Fibroblast of gingiva (primary cell): Measurements from ENCODE around the gene HOXC5.
"Not testable (repeated sequence)": the region's sequence is repeated elsewhere in the genome, so short reads cannot be mapped to it uniquely, and the experiment has no call there.

Source experiments
- DNase-seq: peaks from one replicate; pipeline ENCODE4 v3.0.0-alpha.2; 2011; ENCODE audit warnings: low read depth

Gene HOXC5

DNA sequence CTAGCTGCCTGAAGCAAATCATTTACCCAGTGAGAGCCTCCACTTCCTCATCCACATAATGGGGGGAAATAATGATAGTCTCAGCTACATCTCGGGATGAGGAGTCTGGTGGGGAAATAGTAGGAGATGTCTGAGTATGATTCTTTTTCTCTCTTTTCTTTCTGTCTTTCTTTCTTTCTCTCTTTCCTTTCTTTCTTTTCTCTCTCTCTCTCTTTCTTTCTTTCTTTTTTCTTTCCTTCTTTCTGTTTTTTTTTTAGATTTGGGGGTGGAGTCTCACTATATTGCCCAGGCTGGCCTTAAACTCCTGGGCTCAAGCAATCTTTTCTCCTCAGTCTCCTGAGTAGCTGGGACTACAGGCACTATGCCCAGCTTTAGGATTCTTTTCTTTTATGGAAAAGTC, 33.6 kb downstream of the HOXC5 start:
- no peak for DNase-seq

DNA sequence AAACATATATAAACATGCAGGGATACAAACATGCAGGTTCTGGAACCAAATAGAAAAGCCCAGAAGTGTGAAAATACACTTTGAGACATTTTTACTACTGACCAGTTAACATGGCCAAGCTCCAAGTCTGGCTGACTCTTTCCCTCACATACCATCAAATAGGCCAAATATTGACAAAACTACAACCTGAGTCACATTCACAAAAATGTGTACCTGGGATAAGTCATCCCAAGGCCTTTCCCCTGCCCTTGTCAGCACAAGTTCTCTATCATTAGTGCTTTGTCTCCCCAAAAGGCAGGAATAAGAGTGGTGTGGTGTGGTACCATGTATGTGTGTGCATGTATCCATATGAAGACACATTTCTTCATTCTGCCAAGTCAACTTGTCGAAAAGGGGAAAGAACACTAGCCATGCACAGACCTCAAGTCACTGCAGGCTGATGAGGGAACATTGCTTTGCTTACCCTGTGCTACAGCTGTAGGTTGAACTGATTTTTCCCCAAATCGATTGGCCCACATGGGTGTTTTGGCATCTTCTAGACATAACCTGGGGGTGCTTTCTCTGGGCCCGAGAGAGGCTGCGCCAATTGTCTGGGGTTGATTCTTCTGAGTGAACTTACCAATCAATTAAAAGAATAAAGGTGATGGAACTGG, 35.7 kb downstream of the HOXC5 start:
- DNase-seq: no peak

DNA sequence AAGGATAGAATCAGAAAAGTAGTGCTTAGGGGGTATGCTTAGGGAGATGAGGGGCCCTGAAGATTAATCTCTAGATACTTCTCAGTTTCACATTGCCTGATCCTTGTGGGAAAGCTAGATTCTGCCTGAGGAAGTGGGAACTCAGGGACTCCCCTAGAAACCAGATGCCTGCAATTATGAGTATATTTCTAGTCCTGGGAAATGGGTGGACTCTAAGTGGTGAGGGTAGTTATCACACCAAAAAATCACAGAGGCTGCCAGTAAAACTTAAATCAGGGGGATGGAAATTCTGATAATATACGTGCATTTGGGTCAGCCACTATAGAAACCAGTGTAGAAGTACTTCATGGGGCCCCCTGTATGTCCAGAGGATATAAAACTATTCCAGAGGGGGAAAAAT, 39.1 kb downstream of the HOXC5 start:
- DNase-seq: no peak

DNA sequence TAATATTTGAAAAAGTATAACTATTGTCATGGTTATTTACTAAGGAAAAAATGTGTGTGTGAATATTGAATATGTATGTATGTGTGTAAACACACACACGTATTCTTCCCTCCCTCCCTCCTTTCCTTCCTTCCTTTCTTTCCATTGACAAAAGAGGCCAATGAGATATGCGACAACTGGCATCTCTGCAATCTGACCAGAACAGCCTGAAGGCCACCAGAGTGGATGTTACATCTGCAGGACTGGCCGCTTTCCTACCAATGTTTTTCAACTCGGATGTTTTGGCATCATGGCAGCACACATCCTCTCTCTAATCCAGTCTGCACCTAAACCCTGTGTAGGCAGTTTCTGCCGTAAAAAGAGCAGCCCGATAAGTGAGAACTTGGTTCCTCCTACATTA, 41.5 kb downstream of the HOXC5 start:
- no peak for DNase-seq

DNA sequence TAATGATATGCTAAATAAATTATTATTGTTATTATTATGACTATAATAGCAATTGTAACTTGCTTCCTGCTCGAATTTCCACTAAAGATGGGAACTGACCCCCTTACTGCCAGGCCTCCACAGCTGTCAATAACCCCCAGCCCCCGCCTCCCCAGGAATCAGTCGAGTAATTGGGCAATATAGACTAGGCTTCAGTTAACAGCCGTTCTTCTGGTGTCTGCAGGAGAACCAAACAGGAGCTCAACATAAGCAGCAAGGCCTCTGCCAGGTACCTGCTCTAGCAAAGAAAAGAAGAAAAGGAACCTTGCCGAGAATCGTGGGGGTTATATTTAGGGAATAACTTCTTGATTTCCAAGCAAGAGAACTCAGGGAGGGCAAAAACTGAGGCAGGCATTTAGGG, 42.6 kb downstream of the HOXC5 start:
- DNase-seq: no peak

DNA sequence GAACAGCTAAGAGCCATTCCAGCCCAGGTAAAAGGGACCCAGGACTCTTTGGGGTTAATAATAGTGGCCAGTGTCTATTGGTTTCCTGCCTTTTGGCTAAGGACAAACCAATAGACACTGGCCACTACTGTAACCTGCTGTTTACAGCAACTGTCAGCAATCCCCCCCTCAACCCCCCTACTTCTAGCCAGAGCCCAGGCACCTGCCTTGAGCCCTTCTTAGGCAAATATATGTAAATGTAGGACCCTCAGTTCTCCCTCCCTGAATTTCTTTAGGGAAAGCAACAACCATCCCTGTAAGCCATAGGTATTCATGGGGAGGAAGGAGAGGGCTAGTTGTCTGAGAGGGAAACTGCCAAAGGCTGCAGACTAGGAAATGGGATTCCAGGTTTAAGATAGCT, 43.1 kb downstream of the HOXC5 start:
- DNase-seq: no peak

DNA sequence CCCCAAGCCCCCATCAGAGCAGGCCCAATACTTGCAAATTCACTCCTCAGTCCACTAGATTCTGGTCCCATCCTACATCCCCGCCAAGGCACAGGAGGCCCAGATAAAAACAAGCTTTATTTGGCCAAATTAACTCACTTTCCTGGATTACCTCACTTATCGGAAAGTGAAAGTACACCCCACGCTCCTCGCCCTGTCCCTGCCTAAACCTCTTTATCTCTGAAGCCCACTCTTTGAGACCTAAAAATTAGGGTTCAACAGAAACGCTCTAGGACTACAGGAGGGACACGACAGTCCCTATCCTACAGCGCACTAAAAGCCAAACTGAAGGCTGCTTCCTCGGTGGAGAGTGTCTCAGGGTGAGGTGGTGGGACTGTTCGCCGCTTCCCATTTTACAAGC, 45.0 kb downstream of the HOXC5 start:
- not testable (repeated sequence) for DNase-seq

DNA sequence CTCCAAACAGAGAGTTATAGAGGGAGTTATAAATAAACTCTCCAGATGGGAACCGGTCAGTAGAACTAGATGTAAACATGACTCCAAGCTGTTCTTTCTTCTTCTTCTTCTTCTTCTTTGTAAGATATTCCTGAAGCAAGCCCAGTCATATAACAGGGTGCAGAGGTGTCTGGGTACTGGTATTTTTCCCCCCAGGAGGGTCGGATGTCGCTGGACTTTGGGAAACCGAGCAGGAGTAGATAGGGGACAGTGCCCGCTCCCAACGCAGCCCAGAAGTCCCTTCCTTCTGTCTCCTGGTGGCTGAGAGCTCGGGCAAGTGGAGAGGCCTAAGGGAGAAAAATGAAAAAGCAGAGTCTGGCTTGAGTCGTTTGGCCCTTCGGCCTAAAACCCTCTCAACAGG, 46.3 kb downstream of the HOXC5 start:
- not testable (repeated sequence) for DNase-seq

DNA sequence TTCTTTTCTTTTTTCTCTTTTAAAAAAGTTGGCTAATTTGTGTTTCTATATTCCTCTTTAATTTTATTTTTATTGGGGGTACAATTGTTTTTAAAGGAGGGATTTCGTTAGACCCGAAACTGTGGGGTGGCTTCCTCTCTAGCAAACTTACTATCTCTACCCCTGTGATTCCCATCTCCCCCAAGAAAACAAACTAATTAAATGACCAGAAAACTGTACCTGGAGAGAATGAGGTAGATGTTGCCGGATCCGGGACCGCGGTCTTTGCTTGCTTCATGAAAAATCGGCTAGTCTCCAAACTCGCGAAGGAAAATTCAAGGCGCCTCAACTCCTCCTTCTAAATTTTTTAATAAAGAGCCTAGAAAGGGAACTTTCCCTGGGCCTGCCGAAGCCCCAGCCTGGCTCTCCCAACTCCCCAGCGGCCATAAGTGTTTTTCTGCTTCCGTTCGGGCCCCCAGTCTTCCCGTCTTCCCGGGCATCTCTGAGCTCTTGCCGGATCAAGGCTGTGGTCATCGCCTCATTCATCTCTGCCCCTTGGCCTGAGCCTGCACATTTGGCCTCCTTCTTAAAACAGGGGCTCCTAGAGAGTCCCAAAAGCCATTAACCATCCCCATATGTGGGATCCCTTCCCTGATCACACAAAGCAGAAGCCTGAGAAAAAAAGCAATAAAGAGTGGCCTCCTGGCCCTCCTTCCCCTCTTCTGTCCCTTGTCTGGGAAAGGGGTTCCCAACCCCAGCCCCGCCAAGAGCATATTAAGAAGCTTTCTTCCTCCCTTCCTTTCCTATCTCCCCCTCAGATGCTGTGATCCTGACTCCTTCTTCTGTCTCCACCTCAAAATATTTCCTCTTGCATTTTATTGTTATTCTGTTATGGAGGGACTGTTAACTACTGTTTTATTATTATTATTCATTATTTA, 47.4 kb downstream of the HOXC5 start:
- DNase-seq: not testable (repeated sequence)

DNA sequence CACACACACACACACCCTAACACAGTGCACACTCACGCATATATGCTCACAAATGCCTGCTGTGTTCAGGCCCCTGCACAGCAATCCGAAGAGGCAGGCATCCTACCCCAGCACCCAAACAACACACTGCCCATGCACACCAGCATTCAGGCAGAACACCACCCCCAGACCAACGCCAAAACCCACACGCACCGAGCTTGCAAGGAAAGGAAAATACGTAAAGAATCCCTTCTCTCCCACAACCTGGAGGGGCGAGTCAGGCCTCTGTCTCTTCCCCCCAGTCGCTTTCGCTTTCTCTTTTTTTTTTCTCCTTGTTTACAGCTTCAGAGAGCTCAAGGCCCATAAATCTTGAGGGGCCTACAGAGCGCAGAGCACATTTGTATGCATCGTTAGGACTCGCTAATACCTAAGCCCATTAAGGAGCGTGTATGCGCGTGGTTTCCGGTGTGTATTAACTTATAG, 48.2 kb downstream of the HOXC5 start:
- DNase-seq: not testable (repeated sequence)

DNA sequence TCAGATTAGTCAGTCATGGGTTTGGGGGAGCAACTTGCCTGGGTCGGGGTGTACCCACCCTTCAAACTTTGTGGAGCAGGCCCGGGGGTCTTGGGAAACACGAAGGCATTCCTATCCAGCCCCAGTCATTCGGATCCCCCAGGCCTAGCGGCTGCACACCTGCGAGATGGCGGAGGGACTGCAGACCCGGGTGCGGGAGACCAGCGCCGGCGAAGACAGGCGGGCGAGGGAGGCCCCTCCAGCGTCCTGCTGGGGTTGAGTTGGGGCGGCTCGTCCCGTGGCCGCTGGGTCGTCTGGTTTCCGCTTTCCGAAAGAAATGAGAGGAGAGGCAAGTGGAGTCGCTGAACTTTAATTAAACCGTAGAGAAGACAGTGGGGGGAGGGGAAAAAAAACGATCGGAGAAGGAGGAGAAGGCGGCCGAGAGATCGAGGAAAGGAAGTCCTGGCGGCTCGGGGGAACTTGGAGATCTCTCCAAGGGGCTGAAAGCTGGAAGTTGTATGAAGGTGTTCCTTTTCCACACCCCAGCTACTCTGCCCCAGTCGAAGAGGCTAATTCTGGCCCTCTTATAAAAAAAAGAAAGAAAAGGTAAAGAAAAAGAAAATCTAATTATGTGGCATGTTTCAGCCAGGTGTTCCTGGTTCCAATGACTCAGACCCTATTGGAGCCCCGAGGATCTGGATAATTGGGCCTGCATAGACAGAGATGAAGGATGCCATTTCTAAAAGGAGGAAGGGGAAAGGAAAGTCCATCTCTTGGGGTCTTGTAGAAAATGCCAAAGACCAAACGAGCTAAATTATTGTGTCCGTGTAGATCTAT, 48.9 kb downstream of the HOXC5 start:
- not testable (repeated sequence) for DNase-seq

DNA sequence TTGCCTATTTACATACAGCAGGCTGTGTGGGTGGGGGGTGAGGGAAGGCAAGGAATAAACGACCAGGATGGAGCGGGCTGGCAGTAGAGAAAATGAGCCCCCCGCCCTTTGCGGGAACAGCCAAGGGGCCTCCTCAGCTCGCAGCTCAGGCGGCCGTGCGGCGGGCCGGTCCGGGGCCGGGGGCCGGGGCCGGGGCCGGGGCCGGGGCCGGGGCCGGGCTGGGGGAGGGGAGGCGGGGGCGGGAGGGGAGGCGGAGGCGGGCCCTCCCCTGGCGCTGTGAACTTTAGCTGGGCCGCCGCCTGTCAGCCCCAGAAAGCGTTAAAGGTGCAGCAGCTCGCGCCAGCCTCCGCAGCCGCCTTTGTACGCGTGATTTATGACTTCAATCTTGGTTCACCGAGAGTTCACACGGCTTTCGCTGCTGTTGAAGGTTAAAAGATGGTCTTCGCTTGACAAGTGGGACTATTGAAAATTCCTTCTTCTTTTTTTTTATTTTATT, 49.6 kb downstream of the HOXC5 start:
- no peak for DNase-seq
